ENCODE measurements around the gene UBE2L5. TPM values are rescaled to one million over a fixed set of nuclear protein-coding genes. Genes with fewer than 3 reads are reported as not detected.

The UBE2L5 gene
- total and polyA plus RNA-seq, 2 of the 8 experiments (the other 6 are each of a cell fraction or from before 2014, with no cell fraction given): not detected

DNA sequence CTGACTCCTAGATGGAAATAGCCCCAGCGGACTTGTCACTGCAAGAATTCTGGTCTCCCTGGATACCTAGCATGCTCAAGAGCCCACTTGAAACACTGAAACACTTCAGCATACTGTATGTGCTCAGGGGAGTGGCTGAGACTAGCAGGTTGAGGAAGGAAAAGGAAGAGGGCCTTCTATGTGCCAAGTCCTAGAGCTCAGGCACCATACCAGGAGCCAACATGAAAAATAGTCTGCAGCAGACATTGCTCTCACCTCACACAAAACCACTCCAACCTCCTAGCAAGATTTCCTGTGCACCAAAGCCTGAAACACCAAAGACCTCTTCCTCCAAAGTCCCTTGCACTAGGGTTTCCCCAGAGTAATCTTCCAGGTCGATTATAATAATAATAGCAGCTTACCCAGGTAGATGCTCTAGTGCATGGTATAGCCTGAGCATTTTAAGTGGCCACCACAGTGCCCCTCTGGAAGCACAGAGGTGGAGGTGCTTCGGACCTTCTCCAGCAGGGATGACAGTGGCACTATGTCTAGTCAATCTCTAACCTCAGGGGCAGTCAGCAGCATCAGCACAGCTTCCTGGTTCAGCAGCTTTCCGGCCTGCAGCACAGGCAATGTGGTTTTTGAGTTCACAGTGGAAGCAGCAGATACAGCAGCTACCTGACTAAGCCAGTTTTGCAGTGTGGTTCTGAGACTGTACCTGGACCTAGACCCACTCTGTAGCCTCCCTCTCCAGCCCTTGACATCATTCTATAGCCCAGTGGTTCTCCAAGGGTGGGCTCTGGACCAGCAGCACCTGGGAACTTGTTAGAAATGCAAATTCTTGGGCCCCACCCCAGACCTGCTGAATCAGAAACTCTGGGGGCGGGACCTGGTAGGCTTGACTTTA lies 45.6 kb upstream of the UBE2L5 start (continued):
- TF ChIP-seq, protein P1, sequence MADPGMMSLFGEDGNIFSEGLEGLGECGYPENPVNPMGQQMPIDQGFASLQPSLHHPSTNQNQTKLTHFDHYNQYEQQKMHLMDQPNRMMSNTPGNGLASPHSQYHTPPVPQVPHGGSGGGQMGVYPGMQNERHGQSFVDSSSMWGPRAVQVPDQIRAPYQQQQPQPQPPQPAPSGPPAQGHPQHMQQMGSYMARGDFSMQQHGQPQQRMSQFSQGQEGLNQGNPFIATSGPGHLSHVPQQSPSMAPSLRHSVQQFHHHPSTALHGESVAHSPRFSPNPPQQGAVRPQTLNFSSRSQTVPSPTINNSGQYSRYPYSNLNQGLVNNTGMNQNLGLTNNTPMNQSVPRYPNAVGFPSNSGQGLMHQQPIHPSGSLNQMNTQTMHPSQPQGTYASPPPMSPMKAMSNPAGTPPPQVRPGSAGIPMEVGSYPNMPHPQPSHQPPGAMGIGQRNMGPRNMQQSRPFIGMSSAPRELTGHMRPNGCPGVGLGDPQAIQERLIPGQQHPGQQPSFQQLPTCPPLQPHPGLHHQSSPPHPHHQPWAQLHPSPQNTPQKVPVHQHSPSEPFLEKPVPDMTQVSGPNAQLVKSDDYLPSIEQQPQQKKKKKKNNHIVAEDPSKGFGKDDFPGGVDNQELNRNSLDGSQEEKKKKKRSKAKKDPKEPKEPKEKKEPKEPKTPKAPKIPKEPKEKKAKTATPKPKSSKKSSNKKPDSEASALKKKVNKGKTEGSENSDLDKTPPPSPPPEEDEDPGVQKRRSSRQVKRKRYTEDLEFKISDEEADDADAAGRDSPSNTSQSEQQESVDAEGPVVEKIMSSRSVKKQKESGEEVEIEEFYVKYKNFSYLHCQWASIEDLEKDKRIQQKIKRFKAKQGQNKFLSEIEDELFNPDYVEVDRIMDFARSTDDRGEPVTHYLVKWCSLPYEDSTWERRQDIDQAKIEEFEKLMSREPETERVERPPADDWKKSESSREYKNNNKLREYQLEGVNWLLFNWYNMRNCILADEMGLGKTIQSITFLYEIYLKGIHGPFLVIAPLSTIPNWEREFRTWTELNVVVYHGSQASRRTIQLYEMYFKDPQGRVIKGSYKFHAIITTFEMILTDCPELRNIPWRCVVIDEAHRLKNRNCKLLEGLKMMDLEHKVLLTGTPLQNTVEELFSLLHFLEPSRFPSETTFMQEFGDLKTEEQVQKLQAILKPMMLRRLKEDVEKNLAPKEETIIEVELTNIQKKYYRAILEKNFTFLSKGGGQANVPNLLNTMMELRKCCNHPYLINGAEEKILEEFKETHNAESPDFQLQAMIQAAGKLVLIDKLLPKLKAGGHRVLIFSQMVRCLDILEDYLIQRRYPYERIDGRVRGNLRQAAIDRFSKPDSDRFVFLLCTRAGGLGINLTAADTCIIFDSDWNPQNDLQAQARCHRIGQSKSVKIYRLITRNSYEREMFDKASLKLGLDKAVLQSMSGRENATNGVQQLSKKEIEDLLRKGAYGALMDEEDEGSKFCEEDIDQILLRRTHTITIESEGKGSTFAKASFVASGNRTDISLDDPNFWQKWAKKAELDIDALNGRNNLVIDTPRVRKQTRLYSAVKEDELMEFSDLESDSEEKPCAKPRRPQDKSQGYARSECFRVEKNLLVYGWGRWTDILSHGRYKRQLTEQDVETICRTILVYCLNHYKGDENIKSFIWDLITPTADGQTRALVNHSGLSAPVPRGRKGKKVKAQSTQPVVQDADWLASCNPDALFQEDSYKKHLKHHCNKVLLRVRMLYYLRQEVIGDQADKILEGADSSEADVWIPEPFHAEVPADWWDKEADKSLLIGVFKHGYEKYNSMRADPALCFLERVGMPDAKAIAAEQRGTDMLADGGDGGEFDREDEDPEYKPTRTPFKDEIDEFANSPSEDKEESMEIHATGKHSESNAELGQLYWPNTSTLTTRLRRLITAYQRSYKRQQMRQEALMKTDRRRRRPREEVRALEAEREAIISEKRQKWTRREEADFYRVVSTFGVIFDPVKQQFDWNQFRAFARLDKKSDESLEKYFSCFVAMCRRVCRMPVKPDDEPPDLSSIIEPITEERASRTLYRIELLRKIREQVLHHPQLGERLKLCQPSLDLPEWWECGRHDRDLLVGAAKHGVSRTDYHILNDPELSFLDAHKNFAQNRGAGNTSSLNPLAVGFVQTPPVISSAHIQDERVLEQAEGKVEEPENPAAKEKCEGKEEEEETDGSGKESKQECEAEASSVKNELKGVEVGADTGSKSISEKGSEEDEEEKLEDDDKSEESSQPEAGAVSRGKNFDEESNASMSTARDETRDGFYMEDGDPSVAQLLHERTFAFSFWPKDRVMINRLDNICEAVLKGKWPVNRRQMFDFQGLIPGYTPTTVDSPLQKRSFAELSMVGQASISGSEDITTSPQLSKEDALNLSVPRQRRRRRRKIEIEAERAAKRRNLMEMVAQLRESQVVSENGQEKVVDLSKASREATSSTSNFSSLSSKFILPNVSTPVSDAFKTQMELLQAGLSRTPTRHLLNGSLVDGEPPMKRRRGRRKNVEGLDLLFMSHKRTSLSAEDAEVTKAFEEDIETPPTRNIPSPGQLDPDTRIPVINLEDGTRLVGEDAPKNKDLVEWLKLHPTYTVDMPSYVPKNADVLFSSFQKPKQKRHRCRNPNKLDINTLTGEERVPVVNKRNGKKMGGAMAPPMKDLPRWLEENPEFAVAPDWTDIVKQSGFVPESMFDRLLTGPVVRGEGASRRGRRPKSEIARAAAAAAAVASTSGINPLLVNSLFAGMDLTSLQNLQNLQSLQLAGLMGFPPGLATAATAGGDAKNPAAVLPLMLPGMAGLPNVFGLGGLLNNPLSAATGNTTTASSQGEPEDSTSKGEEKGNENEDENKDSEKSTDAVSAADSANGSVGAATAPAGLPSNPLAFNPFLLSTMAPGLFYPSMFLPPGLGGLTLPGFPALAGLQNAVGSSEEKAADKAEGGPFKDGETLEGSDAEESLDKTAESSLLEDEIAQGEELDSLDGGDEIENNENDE (IDR thresholded peaks at IDR 0.05; ENCODE audit: insufficient replicate concordance, low read length): no peak
- TF ChIP-seq YY1 (IDR thresholded peaks at IDR 0.05; ENCODE audit: low read depth, low read length) (no peak), CTBP2 (IDR thresholded peaks at IDR 0.05; ENCODE audit: borderline replicate concordance, insufficient read depth, insufficient read length, low read length) (no peak)

Measured in H1 (cell line).